Astrocyte of the spinal cord (primary cell): ENCODE results near the gene VENTX.

Source experiments
- DNase-seq: peaks from one replicate; pipeline ENCODE4 v3.0.0; 2011; ENCODE audit warnings: low read depth, low spot score
- H3K4me3 ChIP-seq: 2 replicates; pipeline ENCODE4 v1.5.1; 2011; ENCODE audit warnings: low read depth, mild to moderate bottlenecking, low read length, moderate library complexity
- in situ Hi-C: cut with HindIII; loops from 2 replicates; pipeline ENCODE4 v1.10.0; 2017; ENCODE audit warnings: low sequenced_read_pairs
- TF ChIP-seq, protein P1 (sequence below): IDR thresholded peaks from 2 replicates; pipeline ENCODE4 v1.5.1; 2012; ENCODE audit warnings: low read depth, mild to moderate bottlenecking, low read length, inconsistent platforms

The VENTX gene

DNA sequence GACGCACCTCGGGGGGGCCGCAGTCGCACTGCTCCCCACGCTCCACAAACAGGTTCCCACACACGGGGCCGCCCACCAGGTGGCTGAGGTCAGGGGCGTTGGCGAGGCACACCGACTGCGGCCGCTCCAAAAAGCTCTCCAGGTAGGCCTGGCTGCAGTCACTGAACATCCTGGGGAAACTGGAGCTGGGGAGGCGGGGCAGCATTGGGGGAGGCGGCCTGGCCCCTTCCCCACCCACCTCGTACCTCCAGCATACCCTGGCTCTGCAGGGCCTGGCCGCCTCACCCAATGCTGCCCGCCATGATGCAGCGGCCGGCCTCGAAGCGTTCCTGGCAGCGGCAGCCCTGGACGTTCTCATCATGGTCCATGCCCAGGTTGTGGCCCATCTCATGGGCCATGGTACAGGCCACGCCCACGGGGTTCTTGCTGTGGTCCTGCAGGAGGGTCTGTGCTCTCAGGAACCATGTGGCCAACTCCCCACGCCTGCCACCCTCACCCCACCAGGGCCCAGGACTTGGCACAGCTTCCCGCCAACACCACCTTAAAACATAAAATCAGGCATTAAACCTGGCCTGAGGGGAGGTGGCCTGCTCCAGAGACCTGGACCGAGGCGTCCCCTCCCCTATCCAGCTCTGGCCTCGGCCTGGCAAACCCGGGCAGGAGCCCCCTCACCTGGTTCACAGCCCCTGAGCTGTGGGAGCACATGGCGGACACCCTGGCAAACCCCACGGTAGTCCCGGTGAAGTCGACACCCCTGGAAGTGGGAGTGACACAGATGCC lies 34.1 kb downstream of the VENTX start:
- in situ Hi-C loops, result no loop called here
- H3K4me3 ChIP-seq, result no peak overlapping the region
- no peak for DNase-seq
- TF ChIP-seq, protein P1, sequence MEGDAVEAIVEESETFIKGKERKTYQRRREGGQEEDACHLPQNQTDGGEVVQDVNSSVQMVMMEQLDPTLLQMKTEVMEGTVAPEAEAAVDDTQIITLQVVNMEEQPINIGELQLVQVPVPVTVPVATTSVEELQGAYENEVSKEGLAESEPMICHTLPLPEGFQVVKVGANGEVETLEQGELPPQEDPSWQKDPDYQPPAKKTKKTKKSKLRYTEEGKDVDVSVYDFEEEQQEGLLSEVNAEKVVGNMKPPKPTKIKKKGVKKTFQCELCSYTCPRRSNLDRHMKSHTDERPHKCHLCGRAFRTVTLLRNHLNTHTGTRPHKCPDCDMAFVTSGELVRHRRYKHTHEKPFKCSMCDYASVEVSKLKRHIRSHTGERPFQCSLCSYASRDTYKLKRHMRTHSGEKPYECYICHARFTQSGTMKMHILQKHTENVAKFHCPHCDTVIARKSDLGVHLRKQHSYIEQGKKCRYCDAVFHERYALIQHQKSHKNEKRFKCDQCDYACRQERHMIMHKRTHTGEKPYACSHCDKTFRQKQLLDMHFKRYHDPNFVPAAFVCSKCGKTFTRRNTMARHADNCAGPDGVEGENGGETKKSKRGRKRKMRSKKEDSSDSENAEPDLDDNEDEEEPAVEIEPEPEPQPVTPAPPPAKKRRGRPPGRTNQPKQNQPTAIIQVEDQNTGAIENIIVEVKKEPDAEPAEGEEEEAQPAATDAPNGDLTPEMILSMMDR, result no peak

GRCh38 chr10:133272301-133272963 lies 34.8 kb downstream of the VENTX start:
- DNase-seq, result no peak
- TF ChIP-seq, protein P1, result no peak
- in situ Hi-C loops, result no loop called here
- no peak overlapping the region for H3K4me3 ChIP-seq

- in situ Hi-C loops, result no loop called here
- no peak for DNase-seq
- TF ChIP-seq, protein P1, result no peak
- H3K4me3 ChIP-seq, result no peak overlapping the region
Observed at GRCh38 chr10:133272964-133273420, 35.3 kb downstream of the VENTX start.

- DNase-seq, result no peak
- in situ Hi-C loops, result no loop called here
- TF ChIP-seq, protein P1, result no peak
- no peak overlapping the region for H3K4me3 ChIP-seq
Observed at GRCh38 chr10:133273534-133274143, 36.0 kb downstream of the VENTX start.

DNA sequence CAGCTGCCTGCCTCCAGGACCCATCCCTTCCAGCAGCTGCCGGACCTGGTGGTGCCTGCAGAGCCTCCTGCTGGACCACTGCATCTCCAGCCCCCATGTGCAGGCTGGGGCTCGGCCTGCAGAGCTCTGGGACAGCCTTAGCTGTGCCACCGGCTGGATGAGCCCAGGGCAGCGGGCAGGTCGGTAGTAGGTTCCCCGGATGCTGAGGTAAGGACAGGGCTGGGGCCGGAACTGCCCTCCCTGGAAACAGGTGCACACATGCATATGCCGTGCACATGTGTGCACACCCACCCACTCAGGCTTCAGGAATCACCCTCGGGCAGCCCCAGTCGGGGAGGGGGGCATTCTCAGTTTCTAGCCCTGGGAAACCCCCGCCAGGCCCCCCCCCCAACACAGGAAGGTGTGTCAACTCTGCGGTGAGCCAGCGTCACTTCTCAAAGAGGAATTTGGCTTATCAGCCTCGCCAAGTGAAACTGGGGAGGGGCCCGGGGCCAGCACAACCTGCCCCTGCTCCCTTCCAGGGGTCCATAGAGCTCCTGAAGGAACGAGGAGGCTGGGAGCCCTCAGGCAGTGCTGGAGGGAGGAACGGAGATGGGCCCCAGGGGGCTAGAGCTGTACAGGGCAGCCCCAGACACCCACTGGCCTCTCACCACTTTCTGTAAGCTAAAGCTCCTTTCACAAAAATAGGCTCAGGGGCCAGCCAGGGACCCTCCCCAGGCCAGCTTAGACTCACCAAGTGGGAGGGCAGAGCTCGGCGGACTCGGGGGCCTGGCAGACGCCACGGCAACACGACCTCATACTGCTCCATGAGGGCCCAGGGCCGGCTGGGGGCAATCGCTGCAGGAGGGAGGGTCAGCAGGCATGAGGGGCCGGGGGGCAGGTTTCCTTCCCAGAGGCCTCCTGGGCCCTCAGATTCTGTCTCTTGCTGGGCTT lies 37.4 kb downstream of the VENTX start:
- in situ Hi-C loops, result no loop called here
- DNase-seq, result no peak
- TF ChIP-seq, protein P1, result peak; percentile 24
- H3K4me3 ChIP-seq, result no peak overlapping the region

- TF ChIP-seq, protein P1, result no peak
- DNase-seq, result no peak
- H3K4me3 ChIP-seq, result no peak overlapping the region
- in situ Hi-C loops, result no loop called here
Observed at GRCh38 chr10:133275684-133276092, 38.0 kb downstream of the VENTX start.
